ENCODE data around the gene SRC.

- TF ChIP-seq, protein P1, sequence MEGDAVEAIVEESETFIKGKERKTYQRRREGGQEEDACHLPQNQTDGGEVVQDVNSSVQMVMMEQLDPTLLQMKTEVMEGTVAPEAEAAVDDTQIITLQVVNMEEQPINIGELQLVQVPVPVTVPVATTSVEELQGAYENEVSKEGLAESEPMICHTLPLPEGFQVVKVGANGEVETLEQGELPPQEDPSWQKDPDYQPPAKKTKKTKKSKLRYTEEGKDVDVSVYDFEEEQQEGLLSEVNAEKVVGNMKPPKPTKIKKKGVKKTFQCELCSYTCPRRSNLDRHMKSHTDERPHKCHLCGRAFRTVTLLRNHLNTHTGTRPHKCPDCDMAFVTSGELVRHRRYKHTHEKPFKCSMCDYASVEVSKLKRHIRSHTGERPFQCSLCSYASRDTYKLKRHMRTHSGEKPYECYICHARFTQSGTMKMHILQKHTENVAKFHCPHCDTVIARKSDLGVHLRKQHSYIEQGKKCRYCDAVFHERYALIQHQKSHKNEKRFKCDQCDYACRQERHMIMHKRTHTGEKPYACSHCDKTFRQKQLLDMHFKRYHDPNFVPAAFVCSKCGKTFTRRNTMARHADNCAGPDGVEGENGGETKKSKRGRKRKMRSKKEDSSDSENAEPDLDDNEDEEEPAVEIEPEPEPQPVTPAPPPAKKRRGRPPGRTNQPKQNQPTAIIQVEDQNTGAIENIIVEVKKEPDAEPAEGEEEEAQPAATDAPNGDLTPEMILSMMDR (IDR thresholded peaks at IDR 0.05 in 4 of 5, conservative IDR thresholded peaks at IDR 0.05 in 1 of 5): no peak
- TF ChIP-seq POLR2A (IDR thresholded peaks at IDR 0.05): no peak
These were observed 30.9 kb downstream of the SRC start for GRCh38 chr20:37376791-37377190.

All from gastrocnemius medialis (tissue), 4 donors.